Astrocyte of the cerebellum (primary cell): ENCODE data around the gene SELENOF.

Experiments used
- DNase-seq: peaks from one replicate; pipeline ENCODE4 v3.0.0-alpha.2; 2011; ENCODE audit warnings: low read depth
- H3K4me3 ChIP-seq: 2 replicates; pipeline ENCODE4 v1.5.1; 2011; ENCODE audit warnings: mild to moderate bottlenecking, low read depth, low read length, moderate library complexity
- CTCF ChIP-seq: IDR thresholded peaks from 2 replicates; pipeline ENCODE4 v1.5.1; 2012; ENCODE audit warnings: low read length, low read depth, moderate library complexity, mild to moderate bottlenecking; ENCODE audit errors: missing control alignments
- in situ Hi-C: cut with HindIII; loops from 2 replicates; pipeline ENCODE4 v1.10.0; 2017; ENCODE audit warnings: low sequenced_read_pairs

The SELENOF gene

DNA sequence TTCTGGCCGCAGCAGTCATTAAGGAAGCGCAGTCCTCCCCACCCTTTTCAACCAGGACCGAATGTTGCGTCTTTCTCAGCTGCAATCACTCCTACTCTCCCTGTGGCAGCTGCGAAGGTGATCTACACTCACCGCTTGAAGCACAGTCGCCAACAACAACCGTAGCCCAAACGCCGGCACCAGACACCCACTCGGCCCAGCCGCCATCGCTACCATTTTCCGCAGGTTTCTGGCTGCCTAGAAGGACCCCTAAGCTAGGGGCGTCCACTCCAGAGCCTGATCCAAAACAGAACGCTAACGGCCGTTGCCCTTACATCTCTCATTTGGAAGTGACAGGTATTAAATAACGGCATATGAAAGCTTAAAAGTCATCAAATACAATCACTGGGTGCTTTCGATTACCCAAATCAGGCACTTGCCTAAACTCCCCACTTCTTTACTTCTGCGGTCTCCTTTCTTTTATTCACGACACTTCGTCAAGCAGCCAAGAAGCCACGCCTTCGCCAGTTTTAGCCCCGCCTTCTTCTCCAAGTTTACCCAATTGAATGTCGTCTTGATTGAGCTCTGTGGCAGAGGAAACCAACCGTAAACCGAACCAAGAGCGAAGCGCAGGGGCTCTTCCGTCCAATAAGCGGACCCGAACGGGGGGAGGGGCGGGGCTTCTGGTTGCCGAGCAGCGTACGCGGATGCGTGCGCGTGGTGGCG lies at the start of gene SELENOF:
SELENOF (minus strand) TSS at position 231 of the 705 bp plus-strand sequence; CDS start at position 216, 15 bp downstream.
- H3K4me3 ChIP-seq, result peak within 1 kb of the TSS; percentile 99
- no peak for TF ChIP-seq CTCF
- peak; percentile 100 for DNase-seq
- in situ Hi-C loops, result no loop called here

DNA sequence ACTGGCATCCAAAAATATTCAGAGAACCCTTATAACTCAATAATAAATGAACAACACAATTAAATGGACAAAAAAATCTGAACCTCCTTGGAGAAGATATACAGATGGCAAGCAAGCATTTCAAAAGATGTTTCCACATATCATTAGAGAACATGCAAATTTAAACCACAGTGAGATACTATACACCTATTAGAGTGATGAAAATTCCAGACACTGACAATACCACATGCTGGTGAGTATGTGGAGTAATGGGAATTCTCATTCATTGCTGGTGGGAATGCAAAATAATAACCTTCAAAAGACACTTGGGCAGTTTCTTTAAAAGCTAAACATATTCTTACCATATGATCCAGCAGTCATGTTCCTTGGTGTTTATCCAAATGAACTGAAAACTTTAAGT lies 46.6 kb upstream of the SELENOF start:
- DNase-seq, result no peak
- no peak overlapping the region for H3K4me3 ChIP-seq
- in situ Hi-C loops, result no loop called here
- no peak for TF ChIP-seq CTCF

GRCh38 chr1:86957221-86957620 lies 43.3 kb upstream of the SELENOF start:
- TF ChIP-seq CTCF, result no peak
- DNase-seq, result no peak
- in situ Hi-C loops, result no loop called here
- H3K4me3 ChIP-seq, result no peak overlapping the region

- no peak for TF ChIP-seq CTCF
- no peak for DNase-seq
- in situ Hi-C loops, result no loop called here
- H3K4me3 ChIP-seq, result no peak overlapping the region
Measured at GRCh38 chr1:86956221-86956620, 42.3 kb upstream of the SELENOF start.

- DNase-seq, result no peak
- H3K4me3 ChIP-seq, result no peak overlapping the region
- in situ Hi-C loops, result no loop called here
- TF ChIP-seq CTCF, result no peak
Measured at GRCh38 chr1:86955678-86956077, 41.8 kb upstream of the SELENOF start.

DNA sequence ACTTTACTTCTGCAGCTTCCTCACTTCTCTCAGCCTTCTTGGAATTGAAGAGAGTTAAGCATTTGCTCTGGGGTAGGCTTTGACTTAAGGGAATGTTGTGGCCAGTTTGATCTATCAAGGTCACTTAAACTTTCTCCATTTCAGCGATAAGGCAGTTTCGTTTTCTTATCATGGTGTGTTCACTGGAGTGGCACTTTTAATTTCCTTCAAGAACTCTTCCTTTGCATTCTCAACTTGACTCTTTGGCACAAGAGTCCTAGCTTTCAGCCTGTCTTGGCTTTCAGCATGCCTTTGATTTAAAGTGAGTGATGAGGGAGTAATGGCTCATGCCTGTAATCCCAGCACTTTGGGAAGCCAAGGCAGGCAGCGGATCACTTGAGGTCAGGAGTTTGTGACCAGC lies 39.2 kb upstream of the SELENOF start:
- in situ Hi-C loops, result no loop called here
- no peak for DNase-seq
- no peak for TF ChIP-seq CTCF
- no peak overlapping the region for H3K4me3 ChIP-seq

GRCh38 chr1:86951430-86951829 lies 37.5 kb upstream of the SELENOF start:
- in situ Hi-C loops, result no loop called here
- no peak for DNase-seq
- H3K4me3 ChIP-seq, result no peak overlapping the region
- TF ChIP-seq CTCF, result no peak
